Thoracic aorta (tissue), 2 donors: Measurements from ENCODE around the gene PDLIM5. TPM values are rescaled to one million over a fixed set of nuclear protein-coding genes. Genes with fewer than 3 reads are reported as not detected.

Experiments used
- ATAC-seq: fragments of 150-250 bp; one replicate; pipeline ENCODE4 v1.8.0; 2017; ENCODE audit warnings: low read depth; ENCODE audit not compliant: insufficient number of reproducible peaks, low FRiP score
- DNase-seq: peaks from one replicate; pipeline ENCODE4 v3.0.0-alpha.2; 2020; ENCODE audit warnings: low spot score
- H3K27ac ChIP-seq, 2 donors: fragments of 200-600 bp; sonication (generic); 1 replicate in 1 of 2; 2 replicates in 1 of 2; pipeline ENCODE4 v1.5.1; 2016; ENCODE audit warnings: mild to moderate bottlenecking in 2 of 2, moderate library complexity in 2 of 2
- H3K27me3 ChIP-seq: fragments of 200-600 bp; sonication (generic); replicated peaks from 2 replicates; pipeline ENCODE4 v1.6.0; 2016; ENCODE audit warnings: mild to moderate bottlenecking; ENCODE audit not compliant: insufficient read depth
- H3K36me3 ChIP-seq: fragments of 200-600 bp; sonication (generic); one replicate; pipeline ENCODE4 v1.5.1; 2016
- H3K4me1 ChIP-seq, 2 donors: fragments of 200-600 bp; sonication (generic); 1 replicate in 1 of 2; 2 replicates in 1 of 2; pipeline versions ENCODE4 v1.5.1 to v1.6.0; 2016; ENCODE audit warnings: low read depth in 2 of 2, mild to moderate bottlenecking in 1 of 2; ENCODE audit not compliant: control insufficient read depth in 1 of 2
- H3K4me3 ChIP-seq: fragments of 200-600 bp; sonication (generic); 2 replicates; pipeline ENCODE4 v1.5.1; 2016; ENCODE audit warnings: mild to moderate bottlenecking
- H3K9me3 ChIP-seq: fragments of 200-600 bp; sonication (generic); 2 replicates; pipeline ENCODE4 v1.5.1; 2016
- total RNA-seq, 2 donors: library from RNA; depleted of rRNA; stranded (reverse); fragments of >200 nt; gene quantifications; one replicate each; pipeline versions ENCODE4 v1.1.0 to v1.2.3, GENCODE V29; 2016
- TF ChIP-seq, protein P1 (sequence below): fragments of 200-600 bp; sonication (generic); IDR thresholded peaks from one replicate; pipeline ENCODE4 v1.5.1; 2019; ENCODE audit warnings: antibody characterized with exemption

Gene PDLIM5
- total RNA-seq, 2 donors from 2014 or later: 275 to 328 TPM

DNA sequence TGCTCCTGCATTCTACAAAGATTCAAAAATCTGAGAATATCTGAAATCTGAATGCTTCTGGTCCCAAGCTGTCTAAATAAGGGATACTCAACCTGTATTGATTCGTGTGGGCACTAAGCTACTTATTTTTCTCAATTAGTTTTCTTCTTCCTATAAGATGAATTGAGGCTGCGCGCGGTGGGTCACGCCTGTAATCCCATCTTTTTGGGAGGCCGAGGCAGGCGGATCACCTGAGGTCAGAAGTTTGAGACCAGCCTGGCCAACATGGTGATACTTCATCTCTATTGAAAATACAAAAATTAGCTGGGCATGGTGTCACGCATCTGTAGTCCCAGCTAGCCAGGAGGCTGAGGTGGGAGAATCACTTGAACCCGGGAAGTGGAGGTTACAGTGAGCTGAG is 122.3 kb downstream of the PDLIM5 start:
- no peak overlapping the region for H3K27ac ChIP-seq
- no peaks in the 10 kb centered on the region for H3K27me3 ChIP-seq
- no peak overlapping the region for H3K4me3 ChIP-seq
- DNase-seq (no peak), ATAC-seq (no peak)
- TF ChIP-seq, protein P1, sequence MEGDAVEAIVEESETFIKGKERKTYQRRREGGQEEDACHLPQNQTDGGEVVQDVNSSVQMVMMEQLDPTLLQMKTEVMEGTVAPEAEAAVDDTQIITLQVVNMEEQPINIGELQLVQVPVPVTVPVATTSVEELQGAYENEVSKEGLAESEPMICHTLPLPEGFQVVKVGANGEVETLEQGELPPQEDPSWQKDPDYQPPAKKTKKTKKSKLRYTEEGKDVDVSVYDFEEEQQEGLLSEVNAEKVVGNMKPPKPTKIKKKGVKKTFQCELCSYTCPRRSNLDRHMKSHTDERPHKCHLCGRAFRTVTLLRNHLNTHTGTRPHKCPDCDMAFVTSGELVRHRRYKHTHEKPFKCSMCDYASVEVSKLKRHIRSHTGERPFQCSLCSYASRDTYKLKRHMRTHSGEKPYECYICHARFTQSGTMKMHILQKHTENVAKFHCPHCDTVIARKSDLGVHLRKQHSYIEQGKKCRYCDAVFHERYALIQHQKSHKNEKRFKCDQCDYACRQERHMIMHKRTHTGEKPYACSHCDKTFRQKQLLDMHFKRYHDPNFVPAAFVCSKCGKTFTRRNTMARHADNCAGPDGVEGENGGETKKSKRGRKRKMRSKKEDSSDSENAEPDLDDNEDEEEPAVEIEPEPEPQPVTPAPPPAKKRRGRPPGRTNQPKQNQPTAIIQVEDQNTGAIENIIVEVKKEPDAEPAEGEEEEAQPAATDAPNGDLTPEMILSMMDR: no peak
- H3K9me3 ChIP-seq: no peaks in the 10 kb centered on the region
- H3K4me1 ChIP-seq: peaks cover 32 to 88% of the 10 kb centered on the region in 2 donors
- H3K36me3 ChIP-seq: no peaks in the 10 kb centered on the region

DNA sequence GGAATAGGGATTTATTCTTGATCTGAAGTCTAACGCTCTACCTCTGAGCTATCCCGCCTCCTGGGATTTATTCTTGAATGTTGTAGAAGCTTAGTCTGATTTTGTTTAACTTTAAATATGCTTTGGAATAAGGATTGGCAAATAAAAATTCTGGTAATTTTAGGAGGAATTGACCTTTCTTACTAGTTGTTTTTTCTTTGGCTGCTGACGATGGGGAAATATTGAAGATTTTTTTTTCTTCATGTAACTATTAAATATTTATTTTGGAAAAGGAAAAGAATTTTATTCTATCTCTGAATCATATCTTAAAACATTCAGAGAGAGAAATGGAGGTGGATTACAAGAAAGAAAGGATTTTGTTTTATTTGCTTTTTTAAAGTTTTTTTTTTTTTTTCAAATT is 122.9 kb downstream of the PDLIM5 start:
- ATAC-seq (no peak), DNase-seq (no peak)
- Histone ChIP-seq H3K9me3 (no peaks in the 10 kb centered on the region), H3K27me3 (no peaks in the 10 kb centered on the region), H3K36me3 (no peaks in the 10 kb centered on the region), H3K4me3 (peak overlapping the region; percentile 38), H3K27ac (no peak overlapping the region), H3K4me1 (peaks cover 31 to 90% of the 10 kb centered on the region in 2 donors)
- TF ChIP-seq, protein P1: no peak

DNA sequence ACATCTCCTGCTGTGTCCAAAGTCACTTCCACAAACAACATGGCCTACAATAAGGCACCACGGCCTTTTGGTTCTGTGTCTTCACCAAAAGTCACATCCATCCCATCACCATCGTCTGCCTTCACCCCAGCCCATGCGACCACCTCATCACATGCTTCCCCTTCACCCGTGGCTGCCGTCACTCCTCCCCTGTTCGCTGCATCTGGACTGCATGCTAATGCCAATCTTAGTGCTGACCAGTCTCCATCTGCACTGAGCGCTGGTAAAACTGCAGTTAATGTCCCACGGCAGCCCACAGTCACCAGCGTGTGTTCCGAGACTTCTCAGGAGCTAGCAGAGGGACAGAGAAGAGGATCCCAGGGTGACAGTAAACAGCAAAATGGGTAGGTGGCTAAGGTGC is 123.9 kb downstream of the PDLIM5 start:
- Histone ChIP-seq H3K27ac (peak overlapping the region; percentile 10 to 29), H3K9me3 (no peaks in the 10 kb centered on the region), H3K4me3 (no peak overlapping the region), H3K4me1 (peaks cover 31 to 85% of the 10 kb centered on the region in 2 donors), H3K27me3 (no peaks in the 10 kb centered on the region), H3K36me3 (no peaks in the 10 kb centered on the region)
- TF ChIP-seq, protein P1: no peak
- no peak for ATAC-seq
- DNase-seq: no peak

DNA sequence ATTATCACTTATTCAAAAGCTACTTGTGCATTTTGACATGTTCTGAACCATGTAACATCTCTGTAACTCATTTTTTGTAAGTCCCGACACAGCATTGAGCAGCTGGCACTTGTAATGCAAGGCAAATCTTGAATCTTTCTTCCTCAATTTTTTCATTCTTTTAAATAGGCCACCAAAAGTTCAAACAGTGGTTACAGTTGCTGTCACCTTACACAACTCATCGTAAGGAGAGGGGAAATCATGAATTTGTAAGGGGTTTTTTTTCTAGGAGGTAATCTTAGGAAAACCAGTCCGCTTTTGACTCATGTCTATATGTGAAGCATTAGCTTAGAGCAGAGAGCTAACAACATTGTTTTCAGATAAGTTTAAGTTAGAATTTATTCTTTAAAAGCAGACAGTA is 124.5 kb downstream of the PDLIM5 start:
- no peaks in the 10 kb centered on the region for H3K27me3 ChIP-seq
- no peaks in the 10 kb centered on the region for H3K36me3 ChIP-seq
- ATAC-seq (no peak), DNase-seq (no peak)
- peaks cover 36 to 79% of the 10 kb centered on the region in 2 donors for H3K4me1 ChIP-seq
- TF ChIP-seq, protein P1: no peak
- no peaks in the 10 kb centered on the region for H3K9me3 ChIP-seq
- H3K4me3 ChIP-seq: no peak overlapping the region
- peak overlapping the region in 1 of 2 donors; percentile 29 for H3K27ac ChIP-seq

DNA sequence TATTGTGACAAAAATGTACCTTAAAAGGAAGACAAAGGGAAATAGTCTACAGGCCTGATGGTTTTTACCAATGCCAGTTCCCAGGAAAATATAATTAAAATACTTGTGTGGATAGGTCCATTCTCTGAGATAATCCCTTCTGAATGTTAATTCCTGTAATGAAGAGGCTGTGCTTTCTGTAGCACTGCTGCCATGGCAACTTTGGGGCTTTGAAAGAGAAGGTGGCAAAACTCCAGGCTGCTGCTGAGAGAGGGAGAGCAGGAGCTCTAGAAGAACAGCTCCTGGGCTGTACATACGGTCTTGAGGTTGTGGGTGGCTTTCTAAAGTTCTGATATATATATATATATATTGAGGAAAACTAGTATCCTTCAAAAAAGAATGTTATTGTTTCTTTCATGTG is 125.4 kb downstream of the PDLIM5 start:
- TF ChIP-seq, protein P1: no peak
- H3K27me3 ChIP-seq: no peaks in the 10 kb centered on the region
- H3K9me3 ChIP-seq: no peaks in the 10 kb centered on the region
- H3K36me3 ChIP-seq: no peaks in the 10 kb centered on the region
- H3K4me1 ChIP-seq: peaks cover 45 to 79% of the 10 kb centered on the region in 2 donors
- DNase-seq (peak; percentile 11), ATAC-seq (no peak)
- H3K27ac ChIP-seq: peak overlapping the region in 1 of 2 donors; percentile 29
- no peak overlapping the region for H3K4me3 ChIP-seq
